Hippocampal formation (tissue), 2 donors: Measurements from ENCODE around the gene FAM219B.
A peak's percentile ranks its signal among the peaks of the same experiment; 100 is the strongest.
"Not testable (repeated sequence)": the region's sequence is repeated elsewhere in the genome, so short reads cannot be mapped to it uniquely, and the experiment has no call there.

Experiments used
- DNase-seq, 2 donors: peaks; one replicate each; lab custom pipeline; 2025; lab: John Stamatoyannopoulos, UW

Gene FAM219B

GRCh38 chr15:74903676-74904075, 3.0 kb downstream of the FAM219B start:
- DNase-seq = no peak

GRCh38 chr15:74902295-74903075, 4.2 kb downstream of the FAM219B start:
- no peak for DNase-seq

- peak in 1 of 2 donors; percentile 25 for DNase-seq
Observed at GRCh38 chr15:74901612-74902063, 5.0 kb downstream of the FAM219B start.

- no peak for DNase-seq
Observed at GRCh38 chr15:74897300-74897701, 9.3 kb downstream of the FAM219B start.

- no peak for DNase-seq
Observed at GRCh38 chr15:74896316-74896715, 10.3 kb downstream of the FAM219B start.

- DNase-seq = no peak
Observed at GRCh38 chr15:74895830-74896229, 10.8 kb downstream of the FAM219B start.

GRCh38 chr15:74894383-74894782, 12.3 kb downstream of the FAM219B start:
- not testable (repeated sequence) for DNase-seq

GRCh38 chr15:74893627-74894026, 13.0 kb downstream of the FAM219B start:
- no peak for DNase-seq

GRCh38 chr15:74892931-74893330, 13.7 kb downstream of the FAM219B start:
- DNase-seq = no peak

GRCh38 chr15:74892313-74892712, 14.3 kb downstream of the FAM219B start:
- DNase-seq = no peak

- no peak for DNase-seq
Observed at GRCh38 chr15:74891469-74891868, 15.2 kb downstream of the FAM219B start.

- no peak for DNase-seq
Observed at GRCh38 chr15:74890665-74890960, 16.0 kb downstream of the FAM219B start.

GRCh38 chr15:74889883-74890664, 16.6 kb downstream of the FAM219B start, which contains the start of gene MPI:
Gene MPI, plus strand, starts transcription at chr15:74890042. Its CDS starts 32 bp downstream, at chr15:74890074.
- peak; percentile 80 to 85 for DNase-seq

- peak; percentile 59 to 76 for DNase-seq
Observed at GRCh38 chr15:74889390-74889882, 17.2 kb downstream of the FAM219B start.

- no peak for DNase-seq
Observed at GRCh38 chr15:74888716-74889115, 17.9 kb downstream of the FAM219B start.

GRCh38 chr15:74887537-74888193, 19.0 kb downstream of the FAM219B start:
- not testable (repeated sequence) for DNase-seq

- DNase-seq = no peak
Observed at GRCh38 chr15:74885461-74885860, 21.2 kb downstream of the FAM219B start.

- DNase-seq = no peak
Observed at GRCh38 chr15:74884428-74885223, 22.0 kb downstream of the FAM219B start.

GRCh38 chr15:74882528-74882927, 24.1 kb downstream of the FAM219B start:
- no peak for DNase-seq

- DNase-seq = no peak
Observed at GRCh38 chr15:74878273-74878672, 28.4 kb downstream of the FAM219B start.

GRCh38 chr15:74873756-74874424, 32.8 kb downstream of the FAM219B start:
- no peak for DNase-seq
